ENCODE measurements around the gene SVIL. TPM values are rescaled to one million over a fixed set of nuclear protein-coding genes. Genes with fewer than 3 reads are reported as not detected.

Gene SVIL
- total and polyA plus RNA-seq, 2 donors (not counting 1 experiment from before 2014, with no cell fraction given) = 0.74 to 0.88 TPM

DNA sequence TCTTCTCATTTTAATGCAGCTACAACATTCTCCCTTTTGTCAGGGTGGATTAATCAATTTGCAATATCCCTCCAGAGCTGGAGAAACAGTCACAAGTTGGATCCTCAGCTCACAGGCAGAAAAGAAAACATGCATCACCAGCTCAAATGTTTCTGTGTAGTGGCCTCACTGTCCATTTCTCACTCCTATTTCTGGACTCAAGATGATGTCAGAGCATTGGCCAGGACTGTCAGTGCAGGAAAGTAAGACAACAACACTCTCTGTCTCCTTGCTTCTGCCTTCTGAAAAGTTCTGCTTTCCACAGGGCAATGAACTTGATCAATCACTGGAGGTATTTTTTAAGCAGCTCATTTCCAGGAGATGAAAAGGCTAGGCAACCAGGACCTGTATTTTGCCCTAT is 8.2 kb upstream of the SVIL start:
- H3K4me1 Mint-ChIP-seq = peaks cover 14% of the 10 kb centered on the region
- no peak overlapping the region for H3K4me3 Mint-ChIP-seq
- no peak overlapping the region for H2AFZ ChIP-seq (ENCODE audit: insufficient read depth, low read depth, low read length, poor library complexity, severe bottlenecking)
- H3K4me1 ChIP-seq (ENCODE audit: control insufficient read depth in 2 of 2, insufficient read depth in 2 of 2, low read length in 2 of 2) = peaks cover 9 to 16% of the 10 kb centered on the region in 2 donors
- no peak for ATAC-seq (ENCODE audit: low read depth)
- TF ChIP-seq EZH2 (IDR thresholded peaks at IDR 0.05; ENCODE audit: borderline replicate concordance, insufficient read depth, low read depth, low read length, poor library complexity, severe bottlenecking) = no peak
- TF ChIP-seq, protein P1, sequence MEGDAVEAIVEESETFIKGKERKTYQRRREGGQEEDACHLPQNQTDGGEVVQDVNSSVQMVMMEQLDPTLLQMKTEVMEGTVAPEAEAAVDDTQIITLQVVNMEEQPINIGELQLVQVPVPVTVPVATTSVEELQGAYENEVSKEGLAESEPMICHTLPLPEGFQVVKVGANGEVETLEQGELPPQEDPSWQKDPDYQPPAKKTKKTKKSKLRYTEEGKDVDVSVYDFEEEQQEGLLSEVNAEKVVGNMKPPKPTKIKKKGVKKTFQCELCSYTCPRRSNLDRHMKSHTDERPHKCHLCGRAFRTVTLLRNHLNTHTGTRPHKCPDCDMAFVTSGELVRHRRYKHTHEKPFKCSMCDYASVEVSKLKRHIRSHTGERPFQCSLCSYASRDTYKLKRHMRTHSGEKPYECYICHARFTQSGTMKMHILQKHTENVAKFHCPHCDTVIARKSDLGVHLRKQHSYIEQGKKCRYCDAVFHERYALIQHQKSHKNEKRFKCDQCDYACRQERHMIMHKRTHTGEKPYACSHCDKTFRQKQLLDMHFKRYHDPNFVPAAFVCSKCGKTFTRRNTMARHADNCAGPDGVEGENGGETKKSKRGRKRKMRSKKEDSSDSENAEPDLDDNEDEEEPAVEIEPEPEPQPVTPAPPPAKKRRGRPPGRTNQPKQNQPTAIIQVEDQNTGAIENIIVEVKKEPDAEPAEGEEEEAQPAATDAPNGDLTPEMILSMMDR (IDR thresholded peaks at IDR 0.05) = no peak
- H3K36me3 ChIP-seq (replicated peaks in 1 of 2; ENCODE audit: control extremely low read depth in 1 of 2, control insufficient read depth in 1 of 2, extremely low read depth in 1 of 2, insufficient read depth in 2 of 2, low read length in 1 of 2) = no peaks in the 10 kb centered on the region
- H3K4me2 ChIP-seq (replicated peaks; ENCODE audit: low read depth, low read length, poor library complexity, severe bottlenecking) = no peak overlapping the region
- no peaks in the 10 kb centered on the region for H3K27me3 Mint-ChIP-seq
- H3K9me3 ChIP-seq (ENCODE audit: control extremely low read depth in 1 of 3, control insufficient read depth in 2 of 3, insufficient read depth in 1 of 3, low read length in 2 of 3) = no peaks in the 10 kb centered on the region
- H3K27me3 ChIP-seq (replicated peaks in 1 of 4; ENCODE audit: control extremely low read depth in 1 of 4, control insufficient read depth in 3 of 4, insufficient read depth in 4 of 4, low read length in 3 of 4) = no peaks in the 10 kb centered on the region
- intact Hi-C loops (cut with micrococcal nuclease) = no loop called here
- ChIA-PET POLR2A (no interaction called here), CTCF (no interaction called here)
- H3K27ac ChIP-seq (ENCODE audit: low read length in 2 of 2) = no peak overlapping the region
- DNase-seq = no peak
- H3K27ac Mint-ChIP-seq = no peak overlapping the region
- no peak overlapping the region for H3K4me3 ChIP-seq (ENCODE audit: control extremely low read depth in 1 of 5, extremely low read depth in 1 of 5, insufficient read depth in 1 of 5, low read depth in 2 of 5, low read length in 4 of 5)
- no peaks in the 10 kb centered on the region for H3K79me2 ChIP-seq (ENCODE audit: control insufficient read depth, insufficient read depth, low read length)
- no peaks in the 10 kb centered on the region for H3K9me3 Mint-ChIP-seq (ENCODE audit: insufficient read depth)
- no peak overlapping the region for H3K9ac ChIP-seq (ENCODE audit: low read length)
- no peaks in the 10 kb centered on the region for H4K20me1 ChIP-seq (ENCODE audit: control insufficient read depth, insufficient read depth, low read length, poor library complexity, severe bottlenecking)

DNA sequence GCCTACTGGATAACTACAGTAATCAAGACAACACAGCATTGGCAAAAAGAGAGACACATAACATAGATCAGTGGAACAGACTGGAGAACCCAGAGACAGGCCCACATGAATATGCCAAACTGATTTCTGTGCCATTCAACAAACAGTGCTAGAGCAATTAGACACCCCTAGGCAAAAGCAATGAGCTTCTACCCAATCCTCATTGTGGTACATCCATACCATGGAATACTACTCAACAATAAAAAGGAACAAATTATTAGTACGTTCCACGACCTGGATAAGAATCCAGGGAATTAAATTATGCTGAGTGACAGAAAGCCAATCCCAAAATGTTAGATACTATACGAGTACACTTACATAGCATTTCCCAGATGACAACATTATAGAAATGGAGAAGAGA is 2.8 kb upstream of the SVIL start:
- Mint-ChIP-seq H3K4me3 (no peak overlapping the region), H3K27me3 (no peaks in the 10 kb centered on the region), H3K4me1 (no peaks in the 10 kb centered on the region), H3K9me3 (ENCODE audit: insufficient read depth) (no peaks in the 10 kb centered on the region), H3K27ac (no peak overlapping the region)
- CTCF ChIA-PET = no interaction called here
- TF ChIP-seq, protein P1 (IDR thresholded peaks at IDR 0.05) = no peak
- no peak for TF ChIP-seq EZH2 (IDR thresholded peaks at IDR 0.05; ENCODE audit: borderline replicate concordance, insufficient read depth, low read depth, low read length, poor library complexity, severe bottlenecking)
- DNase-seq (no peak), ATAC-seq (ENCODE audit: low read depth) (no peak)
- no peak overlapping the region for H2AFZ ChIP-seq (ENCODE audit: insufficient read depth, low read depth, low read length, poor library complexity, severe bottlenecking)
- no peaks in the 10 kb centered on the region for H3K79me2 ChIP-seq (ENCODE audit: control insufficient read depth, insufficient read depth, low read length)
- no peaks in the 10 kb centered on the region for H3K27me3 ChIP-seq (replicated peaks in 1 of 4; ENCODE audit: control extremely low read depth in 1 of 4, control insufficient read depth in 3 of 4, insufficient read depth in 4 of 4, low read length in 3 of 4)
- intact Hi-C loops (cut with micrococcal nuclease) = no loop called here
- peaks cover 0 to 2% of the 10 kb centered on the region in 2 donors for H3K4me1 ChIP-seq (ENCODE audit: control insufficient read depth in 2 of 2, insufficient read depth in 2 of 2, low read length in 2 of 2)
- no peak overlapping the region for H3K9ac ChIP-seq (ENCODE audit: low read length)
- H4K20me1 ChIP-seq (ENCODE audit: control insufficient read depth, insufficient read depth, low read length, poor library complexity, severe bottlenecking) = no peaks in the 10 kb centered on the region
- no peak overlapping the region for H3K4me2 ChIP-seq (replicated peaks; ENCODE audit: low read depth, low read length, poor library complexity, severe bottlenecking)
- WGBS (ENCODE audit: insufficient coverage) = no CpG with 5 or more reads among the region's 3 CpGs
- POLR2A ChIA-PET = no interaction called here
- no peaks in the 10 kb centered on the region for H3K36me3 ChIP-seq (replicated peaks in 1 of 2; ENCODE audit: control extremely low read depth in 1 of 2, control insufficient read depth in 1 of 2, extremely low read depth in 1 of 2, insufficient read depth in 2 of 2, low read length in 1 of 2)
- no peak overlapping the region for H3K4me3 ChIP-seq (ENCODE audit: control extremely low read depth in 1 of 5, extremely low read depth in 1 of 5, insufficient read depth in 1 of 5, low read depth in 2 of 5, low read length in 4 of 5)
- H3K9me3 ChIP-seq (ENCODE audit: control extremely low read depth in 1 of 3, control insufficient read depth in 2 of 3, insufficient read depth in 1 of 3, low read length in 2 of 3) = no peaks in the 10 kb centered on the region
- no peak overlapping the region for H3K27ac ChIP-seq (ENCODE audit: low read length in 2 of 2)
